Peyer's patch (tissue), 4 donors: ENCODE measurements around the gene SLC23A3. TPM values are rescaled to one million over a fixed set of nuclear protein-coding genes. Genes with fewer than 3 reads are reported as not detected.
A peak's percentile ranks its signal among the peaks of the same experiment; 100 is the strongest.

Source experiments
- DNase-seq, 3 donors: peaks; one replicate each; pipeline ENCODE4 v3.0.0-alpha.2; 2017 to 2019
- H3K27ac ChIP-seq, 4 donors: fragments of 200-600 bp; sonication (generic); one replicate each; pipeline ENCODE4 v1.5.1; 2016 to 2019
- H3K27me3 ChIP-seq, 2 donors: fragments of 200-600 bp; sonication (generic); one replicate each; pipeline ENCODE4 v1.5.1; 2019
- H3K36me3 ChIP-seq, 3 donors: fragments of 200-600 bp; sonication (generic); one replicate each; pipeline ENCODE4 v1.5.1; 2016 to 2019
- H3K4me1 ChIP-seq, 4 donors: fragments of 200-600 bp; sonication (generic); one replicate each; pipeline ENCODE4 v1.5.1; 2016 to 2019
- H3K4me3 ChIP-seq, 4 donors: fragments of 200-600 bp; sonication (generic); 1 replicate in 3 of 4; 2 replicates in 1 of 4; pipeline ENCODE4 v1.5.1; 2016 to 2019; ENCODE audit warnings: mild to moderate bottlenecking in 1 of 4
- H3K9me3 ChIP-seq, 4 donors: fragments of 200-600 bp; sonication (generic); one replicate each; pipeline ENCODE4 v1.5.1; 2016 to 2019; ENCODE audit warnings: mild to moderate bottlenecking in 1 of 4
- CTCF ChIP-seq, 6 experiments: fragments of 450-650 bp in 4 of 6; fragments of 200-600 bp in 2 of 6; sonication (generic) in 1 of 6; IDR thresholded peaks; one replicate each; pipeline ENCODE4 v1.5.1; 2017 to 2019; ENCODE audit warnings: antibody characterized with exemption in 6 of 6, mild to moderate bottlenecking in 3 of 6, moderate library complexity in 1 of 6
- POLR2A ChIP-seq, 2 donors: fragments of 450-650 bp; IDR thresholded peaks; one replicate each; pipeline ENCODE4 v1.5.1; 2017; ENCODE audit warnings: antibody characterized with exemption in 2 of 2, mild to moderate bottlenecking in 2 of 2, moderate library complexity in 2 of 2
- total RNA-seq, 4 donors: library from RNA; depleted of rRNA; stranded (reverse); fragments of >200 nt; gene quantifications; one replicate each; pipeline ENCODE4 v1.1.0, GENCODE V29; 2016

The SLC23A3 gene
- total RNA-seq, 4 donors from 2014 or later = 5.0 to 111 (median 62.8) TPM

- Histone ChIP-seq H3K4me1 (peaks cover 4 to 32% (median 10%) of the 10 kb centered on the region in 4 donors), H3K36me3 (peaks cover 0 to 25% (median 0%) of the 10 kb centered on the region in 3 donors), H3K27me3 (no peaks in the 10 kb centered on the region), H3K27ac (no peak overlapping the region), H3K9me3 (no peaks in the 10 kb centered on the region), H3K4me3 (no peak overlapping the region)
- no peak for DNase-seq
- no peak for TF ChIP-seq POLR2A (IDR thresholded peaks at IDR 0.05)
- TF ChIP-seq CTCF (IDR thresholded peaks at IDR 0.05) = no peak
Measured at GRCh38 chr2:219215871-219216534, 46.2 kb upstream of the SLC23A3 start.

- H3K4me3 ChIP-seq = no peak overlapping the region
- H3K27me3 ChIP-seq = no peaks in the 10 kb centered on the region
- H3K9me3 ChIP-seq = no peaks in the 10 kb centered on the region
- no peak for DNase-seq
- TF ChIP-seq POLR2A (IDR thresholded peaks at IDR 0.05) (no peak), CTCF (IDR thresholded peaks at IDR 0.05) (no peak)
- H3K36me3 ChIP-seq = peaks cover 0 to 19% (median 0%) of the 10 kb centered on the region in 3 donors
- peaks cover 5 to 27% (median 10%) of the 10 kb centered on the region in 4 donors for H3K4me1 ChIP-seq
- H3K27ac ChIP-seq = no peak overlapping the region
Measured at GRCh38 chr2:219214786-219215185, 45.0 kb upstream of the SLC23A3 start.

GRCh38 chr2:219214141-219214540 is 44.3 kb upstream of the SLC23A3 start:
- H3K4me1 ChIP-seq = peaks cover 5 to 20% (median 9%) of the 10 kb centered on the region in 4 donors
- no peak overlapping the region for H3K27ac ChIP-seq
- peak in 1 of 3 donors; percentile 17 for DNase-seq
- H3K27me3 ChIP-seq = no peaks in the 10 kb centered on the region
- no peak overlapping the region for H3K4me3 ChIP-seq
- no peak for TF ChIP-seq CTCF (IDR thresholded peaks at IDR 0.05)
- TF ChIP-seq POLR2A (IDR thresholded peaks at IDR 0.05) = no peak
- peaks cover 0 to 22% (median 0%) of the 10 kb centered on the region in 3 donors for H3K36me3 ChIP-seq
- no peaks in the 10 kb centered on the region for H3K9me3 ChIP-seq

- no peaks in the 10 kb centered on the region for H3K9me3 ChIP-seq
- TF ChIP-seq CTCF (IDR thresholded peaks at IDR 0.05) = no peak
- no peak for TF ChIP-seq POLR2A (IDR thresholded peaks at IDR 0.05)
- no peak overlapping the region for H3K27ac ChIP-seq
- peaks cover 5 to 21% (median 7%) of the 10 kb centered on the region in 4 donors for H3K4me1 ChIP-seq
- H3K36me3 ChIP-seq = peaks cover 0 to 26% (median 0%) of the 10 kb centered on the region in 3 donors
- no peak overlapping the region for H3K4me3 ChIP-seq
- DNase-seq = peak in 1 of 3 donors; percentile 37
- H3K27me3 ChIP-seq = no peaks in the 10 kb centered on the region
Measured at GRCh38 chr2:219213486-219214071, 43.8 kb upstream of the SLC23A3 start.

- Histone ChIP-seq H3K9me3 (no peaks in the 10 kb centered on the region), H3K4me1 (peaks cover 2 to 21% (median 7%) of the 10 kb centered on the region in 4 donors), H3K27ac (no peak overlapping the region), H3K4me3 (no peak overlapping the region), H3K27me3 (no peaks in the 10 kb centered on the region), H3K36me3 (peaks cover 0 to 32% (median 0%) of the 10 kb centered on the region in 3 donors)
- TF ChIP-seq POLR2A (IDR thresholded peaks at IDR 0.05) = no peak
- TF ChIP-seq CTCF (IDR thresholded peaks at IDR 0.05) = no peak
- DNase-seq = peak in 1 of 3 donors; percentile 33
Measured at GRCh38 chr2:219213026-219213415, 43.2 kb upstream of the SLC23A3 start.
